Smooth muscle cell (in vitro differentiated cells): ENCODE results near the gene RRAD. TPM values are rescaled to one million over a fixed set of nuclear protein-coding genes. Genes with fewer than 3 reads are reported as not detected.

Experiments
- DNase-seq: peaks from one replicate; lab custom pipeline; 2025; ENCODE audit not compliant: unreplicated experiment; lab: John Stamatoyannopoulos, UW
- H2AFZ ChIP-seq: fragments of 200-600 bp; sonication (generic); 2 replicates; pipeline ENCODE4 v1.6.0; 2016; ENCODE audit warnings: antibody characterized with exemption, low read depth, mild to moderate bottlenecking
- H3F3A ChIP-seq: fragments of 200-600 bp; sonication (generic); 2 replicates; pipeline ENCODE4 v1.6.0; 2017; ENCODE audit warnings: antibody characterized with exemption, low read depth
- H3K27ac ChIP-seq: fragments of 200-600 bp; sonication (generic); 2 replicates; pipeline ENCODE4 v1.5.1; 2016; ENCODE audit warnings: low read depth, mild to moderate bottlenecking
- H3K27me3 ChIP-seq: fragments of 200-600 bp; sonication (generic); 2 replicates; pipeline ENCODE4 v1.6.1; 2016; ENCODE audit warnings: low read depth, mild to moderate bottlenecking
- H3K36me3 ChIP-seq: fragments of 200-600 bp; sonication (generic); 2 replicates; pipeline ENCODE4 v1.5.1; 2016; ENCODE audit warnings: low read depth
- H3K4me1 ChIP-seq: fragments of 200-600 bp; sonication (generic); 2 replicates; pipeline ENCODE4 v1.5.1; 2016; ENCODE audit warnings: low read depth
- H3K4me2 ChIP-seq: fragments of 200-600 bp; sonication (generic); 2 replicates; pipeline ENCODE4 v1.6.0; 2016; ENCODE audit warnings: mild to moderate bottlenecking
- H3K4me3 ChIP-seq: fragments of 200-600 bp; sonication (generic); 2 replicates; pipeline ENCODE4 v1.5.1; 2016; ENCODE audit warnings: mild to moderate bottlenecking
- H3K79me2 ChIP-seq: fragments of 200-600 bp; sonication (generic); 2 replicates; pipeline ENCODE4 v1.6.0; 2016; ENCODE audit warnings: low read depth, mild to moderate bottlenecking
- H3K9ac ChIP-seq: fragments of 200-600 bp; sonication (generic); 2 replicates; pipeline ENCODE4 v1.6.0; 2016; ENCODE audit warnings: low read depth
- H3K9me3 ChIP-seq: fragments of 200-600 bp; sonication (generic); replicated peaks from 2 replicates; pipeline ENCODE4 v1.5.1; 2016; ENCODE audit warnings: low read depth
- H4K20me1 ChIP-seq: fragments of 200-600 bp; sonication (generic); 2 replicates; pipeline ENCODE4 v1.6.0; 2016; ENCODE audit warnings: low read depth
- CTCF ChIP-seq: fragments of 200-600 bp; sonication (generic); IDR thresholded peaks from 2 replicates; pipeline ENCODE4 v1.5.1; 2017; ENCODE audit warnings: borderline replicate concordance, mild to moderate bottlenecking, antibody characterized with exemption; ENCODE audit not compliant: insufficient read depth, poor library complexity, severe bottlenecking
- WGBS: methylation state at CpG from one replicate; pipeline ENCODE4 v1.1.7; 2016; ENCODE audit warnings: low lambda C conversion rate; 5-methylcytosine and 5-hydroxymethylcytosine counted together
- polyA plus RNA-seq: library from polyadenylated mRNA; unstranded; fragments of >200 nt; fragmentation: Nextera tagmentation; extraction: Ambion mirVana; gene quantifications from 2 replicates; pipeline ENCODE4 v1.2.1, GENCODE V29; 2016
- total RNA-seq: library from RNA; depleted of rRNA; stranded (reverse); fragments of >200 nt; gene quantifications from 2 replicates; pipeline ENCODE4 v1.2.3, GENCODE V29; 2014

RRAD gene
- total and polyA plus RNA-seq, 2 experiments from 2014 or later, result 7.6 to 27.5 TPM

GRCh38 chr16:66901626-66902025 is 23.7 kb downstream of the RRAD start:
- no peaks in the 10 kb centered on the region for H3K9me3 ChIP-seq
- peak overlapping the region; percentile 29 for H3K27ac ChIP-seq
- no peak overlapping the region for H2AFZ ChIP-seq
- no peaks in the 10 kb centered on the region for H3K79me2 ChIP-seq
- DNase-seq, result no peak
- H3K9ac ChIP-seq, result no peak overlapping the region
- 98% methylated on average over 10 of the region's 10 CpGs for WGBS
- no peaks in the 10 kb centered on the region for H3K27me3 ChIP-seq
- peaks cover 11% of the 10 kb centered on the region for H3K4me1 ChIP-seq
- no peak overlapping the region for H3K4me3 ChIP-seq
- peaks cover 11% of the 10 kb centered on the region for H3F3A ChIP-seq
- no peak overlapping the region for H3K4me2 ChIP-seq
- no peak for TF ChIP-seq CTCF
- no peaks in the 10 kb centered on the region for H4K20me1 ChIP-seq
- no peaks in the 10 kb centered on the region for H3K36me3 ChIP-seq

GRCh38 chr16:66900721-66901441 is 24.5 kb downstream of the RRAD start:
- WGBS, result 60% methylated on average over 7 of the region's 7 CpGs
- Histone ChIP-seq H3K9me3 (no peaks in the 10 kb centered on the region), H3K9ac (peak overlapping the region; percentile 39), H3K27me3 (no peaks in the 10 kb centered on the region), H3K36me3 (no peaks in the 10 kb centered on the region), H3K4me1 (peaks cover 10% of the 10 kb centered on the region), H3K79me2 (no peaks in the 10 kb centered on the region), H3F3A (peaks cover 11% of the 10 kb centered on the region), H3K4me2 (peak overlapping the region; percentile 67), H3K27ac (peak overlapping the region; percentile 65), H3K4me3 (no peak overlapping the region), H4K20me1 (no peaks in the 10 kb centered on the region), H2AFZ (no peak overlapping the region)
- no peak for DNase-seq
- TF ChIP-seq CTCF, result no peak

- 38% methylated on average over 9 of the region's 9 CpGs for WGBS
- H3K36me3 ChIP-seq, result no peaks in the 10 kb centered on the region
- no peaks in the 10 kb centered on the region for H3K27me3 ChIP-seq
- H3F3A ChIP-seq, result peaks cover 11% of the 10 kb centered on the region
- TF ChIP-seq CTCF, result no peak
- H4K20me1 ChIP-seq, result no peaks in the 10 kb centered on the region
- H3K27ac ChIP-seq, result peak overlapping the region; percentile 65
- no peaks in the 10 kb centered on the region for H3K9me3 ChIP-seq
- no peak overlapping the region for H3K4me3 ChIP-seq
- no peak overlapping the region for H2AFZ ChIP-seq
- H3K79me2 ChIP-seq, result no peaks in the 10 kb centered on the region
- peak overlapping the region; percentile 67 for H3K4me2 ChIP-seq
- DNase-seq, result peak; percentile 52
- peak overlapping the region; percentile 54 for H3K9ac ChIP-seq
- peaks cover 2% of the 10 kb centered on the region for H3K4me1 ChIP-seq
Observed at GRCh38 chr16:66899945-66900710, 25.2 kb downstream of the RRAD start.
